ENCODE data around the gene CDO1. TPM values are rescaled to one million over a fixed set of nuclear protein-coding genes. Genes with fewer than 3 reads are reported as not detected.

CDO1 gene
- total and polyA plus RNA-seq, 2 of the 8 experiments (the other 6 are each of a cell fraction or from before 2014, with no cell fraction given): 26.1 to 29.5 TPM

GRCh38 chr5:115847290-115847689 is 30.8 kb upstream of the CDO1 start:
- Histone ChIP-seq H3K4me2 (ENCODE audit: insufficient read depth in 1 of 2, low read depth in 2 of 2, low read length in 2 of 2) (no peak overlapping the region), H3K79me2 (ENCODE audit: control insufficient read depth in 1 of 2, insufficient read depth in 2 of 2, low read length in 2 of 2) (peaks cover 3 to 90% of the 10 kb centered on the region in 2 experiments; a peak in 3 of 4 replicates), H3K56ac (replicated peaks; ENCODE audit: insufficient read length, low read depth, low read length) (no peak overlapping the region), H2AFZ (ENCODE audit: low read length) (no peak overlapping the region), H3K4me3 (ENCODE audit: extremely low read depth in 1 of 4, insufficient read depth in 2 of 4, low read depth in 3 of 4, low read length in 4 of 4) (no peak overlapping the region), H3K27ac (ENCODE audit: low read depth, low read length) (no peak overlapping the region), H4K8ac (ENCODE audit: extremely low read depth, insufficient read depth, low read length) (no peak overlapping the region), H2BK120ac (replicated peaks; ENCODE audit: low read depth, low read length) (no peak overlapping the region), H3K9ac (replicated peaks in 1 of 4; ENCODE audit: extremely low read depth in 1 of 4, low read depth in 3 of 4, low read length in 3 of 4) (no peak overlapping the region; a peak in 1 of 7 replicates), H3K27me3 (replicated peaks in 1 of 4; ENCODE audit: control insufficient read depth in 3 of 4, extremely low read depth in 1 of 4, insufficient read depth in 3 of 4, low read length in 3 of 4) (no peaks in the 10 kb centered on the region), H3K18ac (ENCODE audit: extremely low read depth, low read length) (no peak overlapping the region), H4K91ac (replicated peaks; ENCODE audit: insufficient read length, low read length) (no peak overlapping the region), H3K23ac (ENCODE audit: insufficient read length) (no peak overlapping the region), H2BK15ac (ENCODE audit: low read length) (no peak overlapping the region), H2BK5ac (ENCODE audit: low read depth, low read length) (no peak overlapping the region), H4K20me1 (replicated peaks in 1 of 2; ENCODE audit: control insufficient read depth in 1 of 2, insufficient read depth in 2 of 2, low read length in 2 of 2) (peaks cover 1 to 10% of the 10 kb centered on the region in 2 experiments), H4K5ac (ENCODE audit: insufficient read length, low read depth, low read length) (no peak overlapping the region), H3K36me3 (ENCODE audit: control insufficient read depth in 2 of 4, insufficient read depth in 4 of 4, low read length in 3 of 4) (no peaks in the 10 kb centered on the region), H3K4ac (replicated peaks; ENCODE audit: insufficient read length, low read depth, low read length) (no peak overlapping the region), H3K9me3 (ENCODE audit: insufficient read depth in 2 of 2, low read depth in 1 of 2, low read length in 1 of 2) (no peaks in the 10 kb centered on the region), H3K14ac (ENCODE audit: insufficient read length) (no peak overlapping the region), H2BK20ac (ENCODE audit: low read length) (no peak overlapping the region), H3K23me2 (ENCODE audit: low read depth, low read length) (peaks cover 3% of the 10 kb centered on the region; the same call in 1 of the 2 replicates), H2AK5ac (ENCODE audit: low read depth, low read length) (no peak overlapping the region), H3K4me1 (replicated peaks in 1 of 4; ENCODE audit: control insufficient read depth in 3 of 4, insufficient read depth in 4 of 4, low read length in 3 of 4) (peaks cover 0 to 7% (median 2%) of the 10 kb centered on the region in 4 experiments; a peak in 2 of 7 replicates), H3K79me1 (ENCODE audit: low read depth, low read length) (peaks cover 4% of the 10 kb centered on the region; the same call in 1 of the 2 replicates), H2BK12ac (ENCODE audit: low read depth, low read length) (no peak overlapping the region)
- DNase-seq (ENCODE audit: low read depth in 1 of 2, low spot score in 2 of 2) (no peak), FAIRE-seq (no peak)
- WGBS, 2 experiments (ENCODE audit: extremely low coverage in 1 of 2, insufficient coverage in 1 of 2, insufficient read length in 1 of 2, insufficient replicate concordance in 2 of 2, low coverage in 1 of 2, low lambda C conversion rate in 2 of 2, missing lambda C conversion rate in 1 of 2): 87% methylated on average over 7 of the region's 7 CpGs; no CpG with 5 or more reads in 1 of the 2 experiments
- POLR2A ChIA-PET (ENCODE audit: partially characterized antibody): interaction anchor here (0.9 kb wide), 1 partner anchor 246 kb away, joined by 3 read pairs; no protein-coding TSS in a partner anchor
- CTCF ChIA-PET (ENCODE audit: partially characterized antibody): interaction anchor here (0.5 to 0.6 kb wide), 2 partner anchors 8 to 34 kb away, joined by 3 to 4 read pairs; no protein-coding TSS in a partner anchor
- no peak for TF ChIP-seq EGR1 (IDR thresholded peaks at IDR 0.05; ENCODE audit: borderline replicate concordance, low read depth, low read length)
- TF ChIP-seq HDAC2 (IDR thresholded peaks at IDR 0.05; ENCODE audit: borderline replicate concordance in 1 of 2, low read depth in 2 of 2, low read length in 2 of 2): no peak
- no peak for TF ChIP-seq RNF2 (IDR thresholded peaks at IDR 0.05; ENCODE audit: borderline replicate concordance, low read depth, low read length, missing control alignments, poor library complexity, severe bottlenecking)
- no peak for TF ChIP-seq HDAC6 (IDR thresholded peaks at IDR 0.05; ENCODE audit: low read depth, low read length)
- no peak for TF ChIP-seq CHD1 (IDR thresholded peaks at IDR 0.05; ENCODE audit: low read depth, low read length)
- no peak for TF ChIP-seq KDM1A (IDR thresholded peaks at IDR 0.05; ENCODE audit: borderline replicate concordance, low read length)
- TF ChIP-seq SP1 (IDR thresholded peaks at IDR 0.05; ENCODE audit: low read depth, low read length): no peak
- no peak for TF ChIP-seq CTBP2 (IDR thresholded peaks at IDR 0.05; ENCODE audit: borderline replicate concordance, insufficient read depth, insufficient read length, low read length)
- TF ChIP-seq POU5F1 (IDR thresholded peaks at IDR 0.05; ENCODE audit: low read depth, low read length): no peak
- TF ChIP-seq, protein P1, sequence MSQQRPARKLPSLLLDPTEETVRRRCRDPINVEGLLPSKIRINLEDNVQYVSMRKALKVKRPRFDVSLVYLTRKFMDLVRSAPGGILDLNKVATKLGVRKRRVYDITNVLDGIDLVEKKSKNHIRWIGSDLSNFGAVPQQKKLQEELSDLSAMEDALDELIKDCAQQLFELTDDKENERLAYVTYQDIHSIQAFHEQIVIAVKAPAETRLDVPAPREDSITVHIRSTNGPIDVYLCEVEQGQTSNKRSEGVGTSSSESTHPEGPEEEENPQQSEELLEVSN (IDR thresholded peaks at IDR 0.05): no peak
- TF ChIP-seq EP300 (IDR thresholded peaks at IDR 0.05; ENCODE audit: borderline replicate concordance in 1 of 2, low read depth in 2 of 2, low read length in 2 of 2): no peak
- no peak for TF ChIP-seq BCL11A (IDR thresholded peaks at IDR 0.05; ENCODE audit: low read depth in 2 of 2, low read length in 2 of 2)
